PC-9 (cell line): ENCODE results near the gene ABCA1. TPM values are rescaled to one million over a fixed set of nuclear protein-coding genes. Genes with fewer than 3 reads are reported as not detected.

Source experiments
- BruUV-seq: library from RNA; stranded (reverse); fragments of 400-500 nt; replicated peaks from 2 replicates; lab custom pipeline; 2021; lab: Mats Ljungman, UMichigan
- CTCF ChIA-PET: fragments of 300-600 bp; sonication (Branson Sonifier 250); formaldehyde crosslinking; loops from one replicate; lab custom pipeline; 2022; ENCODE audit warnings: antibody characterized with exemption; lab: Charles Lee
- POLR2A ChIA-PET: fragments of 300-600 bp; sonication (Branson Sonifier 250); formaldehyde crosslinking; loops from one replicate; lab custom pipeline; 2022; ENCODE audit warnings: antibody characterized with exemption; ENCODE audit not compliant: unreplicated experiment; lab: Charles Lee
- DNase-seq, 2 experiments: peaks; one replicate each; pipeline versions ENCODE4 v3.0.0 to v3.0.0-alpha.2; 2015 to 2022; ENCODE audit warnings: mixed read lengths in 1 of 2
- H2AFZ ChIP-seq: fragments of 200-600 bp; sonication (generic); 2 replicates; pipeline ENCODE4 v1.8.1; 2017; ENCODE audit warnings: antibody characterized with exemption
- H3F3A ChIP-seq: fragments of 200-600 bp; sonication (generic); 2 replicates; pipeline ENCODE4 v1.8.1; 2017; ENCODE audit warnings: antibody characterized with exemption, mild to moderate bottlenecking, low read depth; ENCODE audit not compliant: insufficient read depth
- H3K27ac ChIP-seq: fragments of 200-600 bp; sonication (generic); 2 replicates; pipeline ENCODE4 v1.6.1; 2016; ENCODE audit warnings: mixed run types
- H3K27me3 ChIP-seq: fragments of 200-600 bp; sonication (generic); 2 replicates; pipeline ENCODE4 v1.6.1; 2016; ENCODE audit warnings: low read depth, mixed run types; ENCODE audit not compliant: insufficient read depth
- H3K36me3 ChIP-seq: fragments of 200-600 bp; sonication (generic); 2 replicates; pipeline ENCODE4 v1.6.1; 2016; ENCODE audit warnings: low read depth, mixed run types
- H3K4me1 ChIP-seq: fragments of 200-600 bp; sonication (generic); replicated peaks from 2 replicates; pipeline ENCODE4 v1.6.1; 2016; ENCODE audit warnings: mixed run types; ENCODE audit not compliant: insufficient read depth
- H3K4me2 ChIP-seq: fragments of 200-600 bp; sonication (generic); 2 replicates; pipeline ENCODE4 v1.6.1; 2017; ENCODE audit warnings: mixed run types
- H3K4me3 ChIP-seq: fragments of 200-600 bp; sonication (generic); 2 replicates; pipeline ENCODE4 v1.6.1; 2016; ENCODE audit warnings: mixed run types
- H3K79me2 ChIP-seq: fragments of 200-600 bp; sonication (generic); 2 replicates; pipeline ENCODE4 v1.6.1; 2017; ENCODE audit warnings: low read depth, mixed run types
- H3K9me2 ChIP-seq: fragments of 200-600 bp; sonication (generic); 2 replicates; pipeline ENCODE4 v1.8.1; 2017; ENCODE audit warnings: mild to moderate bottlenecking; ENCODE audit not compliant: insufficient read depth
- H3K9me3 ChIP-seq: fragments of 200-600 bp; sonication (generic); 2 replicates; pipeline ENCODE4 v1.8.1; 2016; ENCODE audit warnings: low read depth; ENCODE audit not compliant: insufficient read depth
- H4K20me1 ChIP-seq: fragments of 200-600 bp; sonication (generic); 2 replicates; pipeline ENCODE4 v1.8.1; 2017; ENCODE audit not compliant: insufficient read depth
- EZH2 ChIP-seq: fragments of 200-600 bp; sonication (generic); IDR thresholded peaks from 2 replicates; pipeline ENCODE4 v1.8.0; 2017; ENCODE audit warnings: antibody characterized with exemption, low read depth
- intact Hi-C: fragments of 100-400 bp; cut with micrococcal nuclease; formaldehyde crosslinking; loops from one replicate; pipeline ENCODE4 v1.10.0; 2022; ENCODE audit not compliant: unreplicated experiment
- total RNA-seq: library from RNA; stranded (reverse); gene quantifications from 2 replicates; pipeline ENCODE4 v1.2.3, GENCODE V29; 2021
- TF ChIP-seq, protein P1 (sequence below): fragments of 200-600 bp; sonication (generic); conservative IDR thresholded peaks from 2 replicates; pipeline ENCODE4 v1.6.1; 2017; ENCODE audit warnings: mixed run types, antibody characterized with exemption, mild to moderate bottlenecking, moderate library complexity

The ABCA1 gene
- total RNA-seq, 1 experiment from 2014 or later = 38.3 TPM

DNA sequence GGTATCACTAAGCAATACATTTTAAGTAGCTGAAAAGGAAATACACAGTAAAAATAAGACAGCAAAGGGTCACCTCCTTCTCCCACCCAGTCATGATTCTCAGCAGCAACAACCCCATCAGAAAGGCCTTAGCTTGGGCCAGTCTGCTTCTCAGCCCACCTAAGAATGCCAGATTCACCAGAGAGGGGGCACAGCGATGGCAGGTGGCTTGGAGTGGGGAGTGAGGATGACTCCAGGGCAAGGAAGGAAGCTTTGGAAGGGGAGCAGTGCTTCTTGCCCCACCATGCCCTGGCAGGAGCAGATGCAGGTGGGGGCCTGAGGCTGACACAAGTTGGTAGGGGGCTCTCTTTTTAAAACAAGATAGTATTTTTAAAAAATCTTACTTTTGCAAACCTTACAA, 51.4 kb downstream of the ABCA1 start:
- peaks cover 28% of the 10 kb centered on the region for H3K4me1 ChIP-seq
- no peaks in the 10 kb centered on the region for H3K9me3 ChIP-seq
- no peak overlapping the region for H2AFZ ChIP-seq
- H3K36me3 ChIP-seq = peaks cover 40% of the 10 kb centered on the region
- no peak for DNase-seq
- H3K9me2 ChIP-seq = no peaks in the 10 kb centered on the region
- H3F3A ChIP-seq = peaks cover 28% of the 10 kb centered on the region
- no peaks in the 10 kb centered on the region for H3K27me3 ChIP-seq
- H3K4me3 ChIP-seq = no peak overlapping the region
- intact Hi-C loops = no loop called here
- CTCF ChIA-PET = interaction anchor here (0.6 kb wide), 1 partner anchor 893 kb away, joined by 3 read pairs; no protein-coding TSS in a partner anchor
- TF ChIP-seq, protein P1, sequence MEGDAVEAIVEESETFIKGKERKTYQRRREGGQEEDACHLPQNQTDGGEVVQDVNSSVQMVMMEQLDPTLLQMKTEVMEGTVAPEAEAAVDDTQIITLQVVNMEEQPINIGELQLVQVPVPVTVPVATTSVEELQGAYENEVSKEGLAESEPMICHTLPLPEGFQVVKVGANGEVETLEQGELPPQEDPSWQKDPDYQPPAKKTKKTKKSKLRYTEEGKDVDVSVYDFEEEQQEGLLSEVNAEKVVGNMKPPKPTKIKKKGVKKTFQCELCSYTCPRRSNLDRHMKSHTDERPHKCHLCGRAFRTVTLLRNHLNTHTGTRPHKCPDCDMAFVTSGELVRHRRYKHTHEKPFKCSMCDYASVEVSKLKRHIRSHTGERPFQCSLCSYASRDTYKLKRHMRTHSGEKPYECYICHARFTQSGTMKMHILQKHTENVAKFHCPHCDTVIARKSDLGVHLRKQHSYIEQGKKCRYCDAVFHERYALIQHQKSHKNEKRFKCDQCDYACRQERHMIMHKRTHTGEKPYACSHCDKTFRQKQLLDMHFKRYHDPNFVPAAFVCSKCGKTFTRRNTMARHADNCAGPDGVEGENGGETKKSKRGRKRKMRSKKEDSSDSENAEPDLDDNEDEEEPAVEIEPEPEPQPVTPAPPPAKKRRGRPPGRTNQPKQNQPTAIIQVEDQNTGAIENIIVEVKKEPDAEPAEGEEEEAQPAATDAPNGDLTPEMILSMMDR = no peak
- no peak for TF ChIP-seq EZH2
- no peak overlapping the region for H3K27ac ChIP-seq
- BruUV-seq = no TSS peak
- H3K4me2 ChIP-seq = no peak overlapping the region
- POLR2A ChIA-PET = no interaction called here
- H4K20me1 ChIP-seq = no peaks in the 10 kb centered on the region
- H3K79me2 ChIP-seq = peaks cover 16% of the 10 kb centered on the region

DNA sequence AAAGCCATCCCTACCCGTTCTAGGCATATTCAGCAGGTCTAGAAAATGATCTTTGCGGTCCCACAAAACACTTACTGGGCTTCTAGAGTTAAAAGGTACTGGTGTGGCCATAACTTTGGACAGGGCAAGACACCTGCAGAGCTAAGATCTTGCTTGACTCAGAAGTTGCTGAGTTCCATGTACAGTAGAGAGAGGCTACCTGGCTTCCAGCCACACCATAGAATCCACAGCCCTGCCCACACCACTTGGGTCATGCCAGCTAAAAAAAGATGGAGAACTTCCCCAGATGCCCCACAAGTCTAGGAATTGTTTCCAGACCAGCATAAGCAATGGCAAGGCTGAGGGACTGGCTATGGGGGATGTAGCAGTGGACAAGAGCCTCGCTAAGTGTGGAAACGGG, 52.1 kb downstream of the ABCA1 start:
- no peak for DNase-seq
- no peak overlapping the region for H2AFZ ChIP-seq
- ChIA-PET POLR2A (no interaction called here), CTCF (no interaction called here)
- TF ChIP-seq, protein P1 = no peak
- TF ChIP-seq EZH2 = no peak
- H3K9me3 ChIP-seq = no peaks in the 10 kb centered on the region
- intact Hi-C loops = no loop called here
- peaks cover 28% of the 10 kb centered on the region for H3F3A ChIP-seq
- no peaks in the 10 kb centered on the region for H3K27me3 ChIP-seq
- BruUV-seq = no TSS peak
- H4K20me1 ChIP-seq = no peaks in the 10 kb centered on the region
- no peak overlapping the region for H3K4me3 ChIP-seq
- peaks cover 35% of the 10 kb centered on the region for H3K4me1 ChIP-seq
- no peak overlapping the region for H3K27ac ChIP-seq
- H3K4me2 ChIP-seq = no peak overlapping the region
- peaks cover 23% of the 10 kb centered on the region for H3K79me2 ChIP-seq
- H3K9me2 ChIP-seq = no peaks in the 10 kb centered on the region
- H3K36me3 ChIP-seq = peaks cover 40% of the 10 kb centered on the region

DNA sequence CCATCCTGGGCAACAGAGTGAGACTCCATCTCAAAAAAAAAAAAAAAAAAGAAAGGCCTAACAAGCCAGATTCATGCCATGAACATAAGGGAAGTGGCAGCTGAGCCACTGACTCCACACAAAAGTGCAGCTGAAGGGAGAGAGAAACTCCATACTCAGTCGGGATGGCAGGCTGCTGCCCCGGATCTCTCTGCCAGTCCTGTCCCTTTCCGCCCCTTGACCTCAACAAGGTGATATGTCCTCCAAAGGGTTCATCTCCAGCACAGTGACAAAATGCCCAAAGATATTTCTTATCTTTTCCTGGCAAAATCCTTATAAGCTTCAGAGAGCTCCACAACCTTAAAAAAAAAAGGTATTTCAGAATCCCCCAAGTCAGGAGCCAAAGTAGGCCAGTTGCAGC, 52.6 kb downstream of the ABCA1 start:
- no peak for TF ChIP-seq EZH2
- TF ChIP-seq, protein P1 = no peak
- intact Hi-C loops = no loop called here
- Histone ChIP-seq H3K4me1 (peaks cover 39% of the 10 kb centered on the region), H3K9me2 (no peaks in the 10 kb centered on the region), H4K20me1 (no peaks in the 10 kb centered on the region), H2AFZ (no peak overlapping the region), H3K4me3 (no peak overlapping the region), H3K4me2 (no peak overlapping the region), H3K9me3 (no peaks in the 10 kb centered on the region), H3K36me3 (peaks cover 40% of the 10 kb centered on the region), H3F3A (peaks cover 28% of the 10 kb centered on the region), H3K79me2 (peaks cover 24% of the 10 kb centered on the region), H3K27me3 (no peaks in the 10 kb centered on the region), H3K27ac (no peak overlapping the region)
- no TSS peak for BruUV-seq
- DNase-seq = no peak
- ChIA-PET POLR2A (no interaction called here), CTCF (no interaction called here)
